DMS 273 (cell line): ENCODE measurements around the gene ADCYAP1R1.

Experiments
- DNase-seq: peaks from one replicate; lab custom pipeline; 2025; ENCODE audit not compliant: unreplicated experiment; lab: John Stamatoyannopoulos, UW

The ADCYAP1R1 gene

DNA sequence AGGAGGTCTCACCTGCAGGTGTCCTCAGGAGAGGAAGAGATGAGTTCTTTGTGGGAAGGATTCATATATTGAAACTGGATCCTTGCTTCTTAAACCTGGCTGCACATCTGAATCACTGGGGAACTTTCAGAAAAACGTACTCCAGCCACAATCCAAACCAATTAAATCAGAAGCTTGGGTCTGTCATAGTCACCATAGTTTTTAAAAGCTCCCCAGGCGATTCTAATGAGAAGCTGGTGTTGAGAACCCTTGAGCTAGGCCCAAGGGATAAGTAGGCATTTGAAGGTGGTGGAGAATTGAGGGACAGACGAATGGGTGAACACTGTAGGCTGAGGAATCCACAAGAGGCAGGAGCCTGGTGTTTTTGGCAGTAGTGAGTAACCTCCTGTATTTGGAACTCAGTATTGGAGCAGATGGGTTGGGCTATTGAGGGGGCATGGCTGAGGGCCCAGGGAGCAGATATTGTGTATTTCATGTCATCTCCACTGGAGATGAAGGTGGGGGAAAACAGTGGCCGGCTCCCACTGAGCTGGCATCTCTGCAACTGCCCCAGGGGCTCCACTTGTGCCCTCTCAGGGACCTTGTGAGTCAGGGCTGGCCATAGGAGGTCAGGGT is 14.5 kb downstream of the ADCYAP1R1 start:
- DNase-seq, result peak; percentile 45

- no peak for DNase-seq
Observed at GRCh38 chr7:31067491-31067890, 15.4 kb downstream of the ADCYAP1R1 start.

GRCh38 chr7:31068006-31068675 is 16.0 kb downstream of the ADCYAP1R1 start:
- no peak for DNase-seq

GRCh38 chr7:31069860-31070555 is 17.9 kb downstream of the ADCYAP1R1 start:
- no peak for DNase-seq

DNA sequence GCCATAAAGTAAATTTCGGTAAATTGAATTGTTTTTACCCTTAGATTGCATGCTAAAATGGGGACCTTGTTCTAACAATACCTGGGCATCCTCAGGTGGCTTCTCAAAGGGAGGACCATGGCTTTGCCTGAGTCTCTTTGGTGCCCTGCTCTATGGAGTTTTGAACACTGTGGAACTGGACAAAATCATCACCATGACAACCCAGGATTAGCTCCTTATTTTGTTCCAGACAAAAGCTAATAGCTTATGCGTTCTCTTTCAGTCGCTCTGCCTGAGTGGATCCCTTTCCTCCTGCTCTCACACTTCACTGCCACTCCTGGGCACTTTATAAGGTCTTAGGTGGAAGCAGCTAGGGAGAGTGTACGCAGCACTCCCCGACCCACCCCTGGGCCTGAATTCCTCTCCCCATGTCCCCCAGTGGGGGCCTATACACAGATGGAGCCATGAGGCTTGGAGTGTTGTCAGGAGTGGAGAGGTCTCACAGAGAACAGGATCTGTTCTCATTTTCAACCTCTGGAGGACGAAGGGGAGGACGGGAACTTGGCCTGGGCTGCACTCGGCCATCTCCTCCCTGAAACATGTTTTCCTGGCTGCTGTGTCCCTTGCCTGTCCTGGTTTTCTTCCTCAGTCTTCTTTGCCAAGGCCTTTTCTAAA is 19.0 kb downstream of the ADCYAP1R1 start:
- DNase-seq, result no peak

DNA sequence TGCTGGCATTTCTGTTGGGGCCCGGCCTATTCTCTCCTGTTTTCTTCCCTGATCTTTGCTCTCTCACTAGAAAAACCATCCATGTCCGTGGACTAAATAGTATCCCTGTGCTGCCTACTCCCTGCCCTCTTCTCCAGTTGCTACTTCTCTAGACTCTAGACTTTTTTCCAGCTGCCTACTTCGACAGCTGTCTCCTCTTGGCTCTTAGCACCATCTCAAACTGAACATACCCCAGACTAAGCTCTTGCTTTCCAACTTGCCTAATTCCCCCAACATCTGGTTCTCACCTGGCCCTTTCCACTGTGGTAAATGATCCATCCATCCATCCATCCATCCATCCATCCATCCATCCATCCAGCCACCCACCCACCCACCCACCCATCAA is 19.5 kb downstream of the ADCYAP1R1 start:
- peak; percentile 33 for DNase-seq

GRCh38 chr7:31073326-31074119 is 21.4 kb downstream of the ADCYAP1R1 start:
- peak; percentile 54 for DNase-seq

GRCh38 chr7:31074120-31074383 is 21.9 kb downstream of the ADCYAP1R1 start:
- peak; percentile 53 for DNase-seq

- DNase-seq, result peak; percentile 93
Observed at GRCh38 chr7:31074403-31075085, 22.4 kb downstream of the ADCYAP1R1 start.

DNA sequence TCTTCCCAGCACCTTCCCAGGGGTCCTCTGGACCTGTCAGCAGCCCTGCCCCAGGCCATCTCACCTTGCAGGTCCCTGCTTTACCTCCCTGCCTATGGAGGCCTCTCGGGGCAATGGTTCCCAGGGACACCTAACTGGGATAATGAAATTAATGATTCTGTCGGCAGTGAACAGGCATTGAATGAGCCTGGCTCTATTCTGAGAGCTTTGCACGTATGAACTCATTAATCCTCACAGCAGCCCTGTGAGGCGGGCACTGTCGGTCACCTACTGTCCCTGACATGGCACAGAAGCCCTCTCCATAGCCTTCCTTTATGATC is 22.9 kb downstream of the ADCYAP1R1 start:
- no peak for DNase-seq

GRCh38 chr7:31076051-31076450 is 23.9 kb downstream of the ADCYAP1R1 start:
- DNase-seq, result no peak

DNA sequence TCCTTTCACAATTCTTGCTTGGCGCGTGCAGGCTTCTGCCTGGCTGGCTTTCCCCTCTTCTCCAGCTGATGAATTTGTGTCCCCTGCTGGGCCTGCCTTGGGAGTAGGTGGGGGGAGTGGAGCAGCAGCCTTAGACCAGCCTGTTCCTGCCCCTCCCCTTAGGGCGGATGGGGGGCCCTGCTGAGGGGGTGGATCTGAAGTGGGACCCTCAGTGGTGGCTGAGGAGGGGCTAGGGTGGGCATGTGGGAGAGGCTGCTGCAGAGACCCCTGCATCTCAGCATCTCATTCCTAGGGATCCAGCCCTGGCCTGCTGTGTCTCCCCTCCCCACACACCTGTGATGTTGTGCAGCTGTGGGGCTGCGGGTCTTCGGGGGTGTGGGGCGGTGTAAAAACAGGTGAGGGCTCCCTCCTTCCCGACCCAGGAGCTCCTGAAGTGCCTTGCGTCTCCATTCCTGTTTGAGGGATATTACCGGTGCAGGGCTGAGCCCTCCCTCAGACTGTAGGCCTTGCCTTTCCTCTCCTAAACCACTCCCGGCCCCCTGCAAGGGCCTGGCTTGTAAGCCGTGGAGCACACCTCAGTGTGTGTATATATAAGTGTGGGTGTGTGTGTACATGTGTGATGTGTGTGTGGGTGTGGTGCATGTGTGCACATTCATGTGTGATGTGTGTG is 24.7 kb downstream of the ADCYAP1R1 start:
- DNase-seq, result no peak

GRCh38 chr7:31077484-31078362 is 25.6 kb downstream of the ADCYAP1R1 start:
- no peak for DNase-seq

DNA sequence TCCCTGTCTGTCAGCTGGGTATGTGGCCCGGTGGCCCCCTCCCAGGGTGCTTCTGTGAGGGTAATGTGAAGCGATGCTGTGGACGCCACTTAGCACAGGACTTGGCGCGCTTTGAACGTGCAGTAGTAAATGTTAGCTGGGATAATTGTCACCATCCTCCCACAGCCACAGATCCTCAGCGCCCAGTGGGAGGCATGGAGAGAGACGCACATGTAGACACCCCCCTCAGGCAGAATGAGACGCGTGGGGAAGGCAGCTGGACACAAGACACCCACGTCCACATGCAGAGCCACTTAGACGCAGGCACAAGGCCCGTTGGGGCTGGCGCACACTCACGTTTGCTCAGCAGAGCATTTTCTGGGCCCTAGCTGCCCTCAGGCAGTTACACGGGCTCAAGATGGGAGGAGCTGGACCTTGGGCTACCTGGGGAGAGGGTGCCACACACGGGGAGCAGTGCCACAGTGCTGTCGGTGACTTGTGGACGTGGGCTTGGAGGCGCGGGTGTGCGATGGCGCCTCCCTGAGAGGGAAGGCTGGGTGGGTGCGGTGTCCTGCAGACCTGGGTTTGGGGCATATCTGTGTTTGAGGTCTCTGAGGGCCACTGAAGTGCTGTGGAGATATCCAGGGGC is 26.4 kb downstream of the ADCYAP1R1 start:
- no peak for DNase-seq

GRCh38 chr7:31079126-31079823 is 27.2 kb downstream of the ADCYAP1R1 start:
- no peak for DNase-seq

DNA sequence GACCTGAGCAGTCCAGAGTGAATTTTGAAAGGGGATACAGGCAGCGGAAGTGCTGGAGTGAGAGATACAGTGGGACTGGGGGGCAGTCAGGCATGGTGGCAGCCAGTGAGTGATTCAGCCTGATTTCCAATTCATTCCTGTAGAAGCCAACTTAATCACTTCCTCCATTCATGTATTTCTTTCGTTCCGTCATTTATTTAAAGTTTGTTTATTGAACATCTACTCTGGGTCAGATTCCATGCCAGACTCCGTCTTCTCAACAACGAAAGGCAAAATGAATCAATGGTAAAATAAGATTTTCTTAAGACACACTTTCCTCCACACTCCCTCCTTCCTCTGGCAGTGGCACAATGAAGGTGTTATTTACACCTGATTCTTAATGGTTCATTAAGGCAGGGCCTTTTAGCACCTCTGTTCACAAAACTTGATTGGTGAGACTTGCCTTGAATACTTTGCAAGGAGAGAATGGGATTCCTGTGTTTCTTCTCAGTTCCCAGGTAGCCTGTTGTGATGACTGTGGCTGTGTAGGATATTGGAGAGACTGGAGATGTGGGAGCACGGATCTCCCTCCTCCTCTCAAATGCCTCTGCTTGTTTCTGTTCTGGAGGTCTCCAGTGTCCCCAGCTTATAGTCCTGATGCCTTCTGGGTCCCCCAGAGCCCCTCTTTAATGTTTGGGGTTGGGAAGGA is 27.9 kb downstream of the ADCYAP1R1 start:
- DNase-seq, result no peak

DNA sequence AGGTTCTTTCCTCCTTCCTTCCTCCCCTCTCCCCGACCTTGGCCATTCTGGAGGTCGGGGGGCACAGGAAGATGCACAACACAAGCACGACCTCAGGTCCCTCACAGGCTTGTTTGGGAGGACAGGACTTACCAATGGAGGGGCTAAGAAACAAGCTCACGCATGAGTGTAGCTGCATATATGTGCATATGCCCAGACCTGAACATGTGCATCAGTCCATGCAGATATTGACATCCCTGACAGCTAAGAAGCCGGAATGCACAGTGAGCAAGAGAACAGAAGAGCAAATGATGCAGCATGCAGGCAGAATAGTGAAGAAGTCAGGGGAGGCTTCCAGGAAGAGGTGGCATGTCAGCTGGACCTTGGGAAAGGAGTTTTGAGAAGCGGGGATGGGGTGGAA is 28.7 kb downstream of the ADCYAP1R1 start:
- DNase-seq, result no peak

DNA sequence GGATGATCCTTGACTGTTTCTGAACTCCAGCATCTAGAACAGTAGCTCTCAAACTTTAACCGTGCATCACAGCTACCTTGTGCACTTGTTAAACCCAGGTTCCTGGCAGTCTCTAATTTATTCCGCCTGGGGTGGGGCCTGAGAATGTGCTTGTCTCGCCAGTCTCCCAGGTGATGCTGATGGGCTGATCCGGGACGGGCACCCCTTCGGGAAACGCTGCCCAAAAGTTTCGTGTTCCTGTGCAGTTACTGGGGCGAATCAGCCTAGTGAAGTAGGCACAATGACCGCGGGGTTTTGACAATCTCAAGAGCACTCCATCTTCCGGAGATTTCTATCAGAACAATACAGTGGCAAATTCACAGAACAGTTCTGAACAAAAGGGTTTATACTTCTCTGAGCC is 29.9 kb downstream of the ADCYAP1R1 start:
- no peak for DNase-seq
